Dermis blood vessel endothelial cell (primary cell): ENCODE data around the gene COBL. TPM values are rescaled to one million over a fixed set of nuclear protein-coding genes. Genes with fewer than 3 reads are reported as not detected.
A peak's percentile ranks its signal among the peaks of the same experiment; 100 is the strongest.

Source experiments
- DNase-seq: peaks from one replicate; pipeline ENCODE4 v3.0.0; 2010
- total RNA-seq: library from RNA; depleted of rRNA; stranded (reverse); fragments of >200 nt; gene quantifications from 2 replicates; pipeline ENCODE4 v1.2.3, GENCODE V29; 2014

COBL gene
- total RNA-seq, 1 donor from 2014 or later, result under 0.01 TPM

DNA sequence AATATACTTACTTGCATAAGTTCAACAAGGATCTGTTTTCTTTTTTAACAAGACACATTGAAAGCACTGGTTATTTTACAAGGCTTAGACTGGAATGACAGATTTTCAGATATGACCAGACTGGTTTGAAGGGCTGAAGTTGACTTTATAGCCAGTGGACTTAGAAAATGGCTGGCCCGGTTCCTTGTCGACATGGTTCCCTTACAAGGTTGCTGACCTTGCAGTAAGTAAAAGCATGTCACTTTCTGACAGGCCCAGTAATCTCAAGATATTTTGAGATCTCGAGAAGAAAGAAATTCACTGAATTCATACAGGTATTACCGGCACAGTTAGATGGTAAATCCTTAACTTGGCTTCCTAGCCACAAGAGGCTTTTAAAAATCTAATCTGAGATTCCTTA is 136.5 kb downstream of the COBL start:
- no peak for DNase-seq

DNA sequence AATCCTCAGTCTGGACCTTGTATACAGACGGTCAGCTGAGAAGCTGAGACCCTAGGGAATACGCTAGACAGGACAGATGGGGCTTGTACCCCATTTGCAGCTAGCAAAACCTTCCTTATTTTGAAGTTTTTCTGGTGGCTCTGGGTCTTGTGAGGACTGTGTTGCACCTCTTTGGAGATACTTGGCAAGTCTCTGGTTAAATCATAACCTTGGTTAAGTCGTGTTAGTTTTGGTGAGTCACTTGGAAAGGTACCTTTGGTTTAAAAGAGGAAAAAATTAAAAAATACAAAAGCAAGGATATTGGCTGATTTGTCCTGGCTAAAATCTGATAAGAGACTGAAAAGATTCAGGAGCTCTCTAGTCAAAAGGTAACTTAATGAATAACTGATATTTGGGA is 140.6 kb downstream of the COBL start:
- no peak for DNase-seq

DNA sequence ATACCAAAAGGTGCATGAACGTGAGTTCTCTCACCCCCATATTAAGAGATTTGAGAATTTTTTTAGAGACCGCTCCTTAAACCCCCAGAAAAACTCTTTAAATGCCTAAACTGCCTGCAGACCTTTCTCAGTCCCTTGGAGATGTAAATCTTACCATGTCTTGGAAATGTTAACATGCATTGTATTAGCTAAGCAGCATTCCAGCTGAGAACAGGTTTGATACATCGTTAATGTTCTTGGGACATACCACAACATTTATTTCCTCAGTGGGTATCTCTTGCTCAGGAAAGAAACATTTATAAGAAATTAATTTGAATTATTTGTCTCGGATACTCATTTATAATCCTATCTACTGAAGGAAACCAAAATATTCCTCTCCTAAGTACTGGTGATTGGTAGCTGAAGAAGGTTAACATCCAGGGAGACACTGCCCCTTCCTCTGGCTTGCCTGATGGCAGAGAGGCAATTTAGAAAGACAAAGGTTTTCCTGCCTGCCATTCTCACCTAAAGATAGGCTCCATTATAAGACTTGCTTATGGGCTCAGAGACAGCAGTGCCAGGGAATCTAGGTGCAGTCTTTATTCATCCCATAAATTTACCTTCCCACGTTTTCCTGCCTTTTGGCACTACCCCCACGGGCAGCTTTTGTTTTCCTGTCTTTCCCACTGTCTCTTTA is 141.2 kb downstream of the COBL start:
- no peak for DNase-seq

DNA sequence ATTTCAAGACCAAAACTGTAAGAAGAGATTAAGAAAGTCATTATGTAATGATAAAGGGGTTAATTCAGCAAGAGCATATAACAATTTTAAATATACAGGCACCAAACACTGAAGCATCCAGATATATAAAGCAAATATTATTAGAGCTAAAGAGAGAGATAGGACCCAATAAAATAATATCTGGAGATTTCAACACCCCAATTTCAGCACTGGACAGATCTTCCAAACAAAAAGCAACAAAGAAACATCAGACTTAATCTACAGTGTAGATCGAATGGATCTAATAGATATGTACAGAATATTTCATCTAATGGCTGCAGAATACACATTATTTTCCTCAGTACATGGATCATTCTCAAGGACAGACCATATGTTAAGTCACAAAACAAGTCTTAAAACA is 151.3 kb downstream of the COBL start:
- no peak for DNase-seq

DNA sequence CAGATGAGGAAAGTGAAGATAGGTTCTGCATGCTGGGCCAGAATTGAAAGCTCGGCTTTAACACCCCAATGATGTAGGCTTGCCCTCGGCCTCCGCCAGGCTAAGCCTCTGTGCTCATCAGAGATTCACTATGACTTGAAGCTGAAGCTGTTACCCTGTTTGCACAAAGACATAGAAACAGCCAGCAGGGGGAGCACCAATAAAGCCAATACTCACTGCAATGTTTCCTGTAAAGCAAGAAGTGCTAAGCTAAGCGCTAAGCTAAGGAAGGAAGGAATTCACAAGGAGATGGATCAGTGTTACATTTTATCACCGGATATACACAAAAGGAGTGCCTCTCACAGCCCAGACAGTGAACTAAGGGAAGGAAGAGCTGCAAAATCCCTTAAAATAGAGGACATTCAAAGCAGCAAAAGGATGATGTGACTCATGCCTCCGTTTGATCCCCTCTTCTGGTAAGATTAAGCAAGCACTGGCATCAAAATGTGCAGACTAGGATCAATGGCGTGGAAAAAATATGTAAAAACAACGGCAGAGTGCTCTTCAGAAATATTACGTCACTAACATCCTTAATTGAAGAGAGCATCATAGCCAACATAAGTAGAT is 153.8 kb downstream of the COBL start:
- peak; percentile 88 for DNase-seq

DNA sequence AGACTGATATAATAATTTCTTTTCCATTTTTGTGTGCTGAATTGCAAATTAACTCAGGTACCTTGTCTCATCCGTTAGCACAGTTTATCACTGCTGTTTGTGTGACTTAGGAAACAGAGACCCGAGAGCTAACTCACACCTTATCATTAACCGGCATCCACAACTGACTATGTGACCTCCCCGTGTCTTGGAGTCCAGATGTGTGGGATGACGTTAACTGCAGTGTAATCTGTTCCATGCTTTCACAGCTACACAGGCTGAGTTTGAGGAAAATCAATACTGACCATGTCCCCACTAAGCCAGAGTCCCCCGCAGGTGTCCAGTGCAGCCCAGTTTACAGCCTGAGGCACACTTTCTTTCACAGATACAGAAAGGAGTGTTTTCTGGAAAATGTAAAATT is 154.7 kb downstream of the COBL start:
- no peak for DNase-seq

DNA sequence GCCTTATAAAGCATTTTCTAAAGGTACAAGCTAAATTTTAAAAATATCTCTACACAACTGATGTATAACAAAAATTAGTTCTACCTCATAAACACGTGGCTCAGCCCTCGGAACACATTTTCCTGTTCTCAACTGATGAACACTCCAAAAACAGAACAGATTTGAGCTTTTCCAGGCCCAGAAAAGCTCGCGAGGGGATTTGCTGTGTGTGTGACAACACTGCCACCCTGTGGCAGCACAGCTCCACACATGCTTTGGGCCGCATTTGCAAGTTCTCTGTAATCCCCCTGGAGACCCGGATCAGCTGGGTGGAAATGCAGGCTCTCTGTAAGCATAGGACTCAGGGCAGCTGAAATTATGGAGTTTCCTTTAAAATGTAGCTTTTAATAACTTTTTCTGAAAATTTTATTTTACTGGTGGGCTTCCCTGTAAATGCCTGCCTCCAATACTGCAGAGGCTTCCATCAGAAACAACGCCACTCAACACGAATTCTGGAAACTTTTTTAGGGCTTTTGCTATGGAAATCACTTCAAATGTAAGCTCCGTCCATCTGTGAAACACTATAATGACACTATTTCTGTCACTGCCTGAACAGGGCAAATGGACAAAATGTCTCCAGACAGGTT is 155.5 kb downstream of the COBL start:
- peak; percentile 88 for DNase-seq

DNA sequence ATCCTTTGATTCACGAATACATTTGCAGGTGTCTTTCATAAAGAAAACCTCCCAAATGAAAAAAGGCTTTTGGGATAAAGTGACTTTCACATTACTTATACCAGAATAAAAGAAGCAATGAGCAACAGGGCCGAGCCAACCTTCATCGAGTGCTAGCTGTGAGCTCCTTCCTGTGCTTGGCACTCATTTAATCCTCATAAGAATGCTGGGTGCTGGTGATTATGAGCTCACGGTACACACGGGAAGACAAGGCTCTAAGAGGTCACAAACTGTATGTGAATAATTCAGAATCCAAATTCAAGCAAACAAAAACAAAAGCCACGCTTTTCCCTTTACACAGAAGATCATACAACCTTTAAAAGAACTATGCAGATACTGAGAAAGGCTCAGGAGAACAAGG is 156.2 kb downstream of the COBL start:
- no peak for DNase-seq

DNA sequence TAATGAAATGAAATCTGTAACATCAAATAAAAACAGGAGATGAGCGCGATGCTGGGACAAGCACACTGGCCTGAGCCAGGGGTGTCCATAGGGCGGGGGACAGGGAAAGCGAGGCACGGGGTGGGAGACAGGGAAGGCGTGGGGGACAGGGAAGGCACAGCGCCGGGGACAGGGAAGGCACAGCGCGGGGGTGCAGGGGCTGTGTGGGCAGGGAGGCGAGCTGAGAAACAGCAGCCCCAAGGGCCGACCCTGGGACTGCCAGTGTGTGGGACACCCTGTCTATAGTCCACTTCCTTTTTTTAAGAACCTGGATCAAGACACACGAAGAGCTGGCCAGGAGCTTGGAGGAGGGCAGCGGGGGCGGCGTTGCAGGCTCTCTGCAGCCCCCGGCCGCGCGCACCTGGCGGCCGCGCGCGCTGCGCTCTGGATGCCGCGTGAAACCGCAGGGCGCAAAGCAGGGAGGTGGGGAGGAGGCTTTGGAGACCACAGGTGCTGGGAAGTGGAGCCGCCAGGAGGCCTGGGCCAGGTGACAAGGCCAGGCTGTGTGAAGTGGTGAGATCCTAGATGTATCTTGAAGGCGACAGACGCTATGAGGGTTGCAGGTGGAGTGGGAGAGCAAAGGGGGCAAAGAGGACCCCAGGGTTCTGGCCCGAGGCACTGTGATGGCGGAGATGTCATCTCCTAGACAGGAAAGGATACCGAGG is 157.7 kb downstream of the COBL start:
- DNase-seq, result no peak

DNA sequence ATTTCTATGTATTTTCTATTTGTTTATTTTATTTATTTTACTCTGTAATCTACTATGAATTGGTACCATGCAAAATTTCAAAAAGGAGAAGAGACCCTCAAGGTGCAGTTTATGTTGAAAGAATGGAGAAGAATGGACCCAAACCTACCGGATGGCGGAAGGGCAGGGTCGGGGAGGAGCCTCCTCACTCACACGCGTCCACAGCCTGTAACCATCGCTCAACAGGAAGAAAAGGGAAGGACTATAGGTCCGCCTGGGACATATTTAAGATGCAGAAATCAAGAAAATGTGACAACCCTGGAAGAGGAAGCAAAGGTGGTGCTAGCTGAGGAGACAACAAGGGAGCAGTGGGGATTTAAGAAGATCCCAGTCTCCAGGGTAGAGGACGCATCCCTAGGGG is 158.4 kb downstream of the COBL start:
- DNase-seq, result no peak

DNA sequence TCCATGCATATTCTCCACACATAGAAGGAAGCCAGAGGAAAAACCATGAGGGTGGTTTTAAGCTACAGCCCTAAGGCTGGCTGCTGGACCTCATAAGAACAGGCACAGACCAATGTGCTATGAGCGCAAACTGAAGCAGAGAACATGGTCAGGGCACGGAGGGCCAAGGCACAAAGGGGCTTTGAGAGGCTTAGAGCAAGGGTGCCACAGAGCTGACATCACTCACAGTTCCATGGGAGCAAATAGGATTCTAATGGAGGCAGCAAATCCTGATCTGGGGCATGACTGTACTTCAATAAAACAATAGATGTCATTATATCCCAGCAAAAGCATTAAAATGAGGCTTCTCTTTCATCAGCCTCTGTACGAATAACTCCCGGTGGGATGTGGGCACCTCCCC is 162.4 kb downstream of the COBL start:
- no peak for DNase-seq

DNA sequence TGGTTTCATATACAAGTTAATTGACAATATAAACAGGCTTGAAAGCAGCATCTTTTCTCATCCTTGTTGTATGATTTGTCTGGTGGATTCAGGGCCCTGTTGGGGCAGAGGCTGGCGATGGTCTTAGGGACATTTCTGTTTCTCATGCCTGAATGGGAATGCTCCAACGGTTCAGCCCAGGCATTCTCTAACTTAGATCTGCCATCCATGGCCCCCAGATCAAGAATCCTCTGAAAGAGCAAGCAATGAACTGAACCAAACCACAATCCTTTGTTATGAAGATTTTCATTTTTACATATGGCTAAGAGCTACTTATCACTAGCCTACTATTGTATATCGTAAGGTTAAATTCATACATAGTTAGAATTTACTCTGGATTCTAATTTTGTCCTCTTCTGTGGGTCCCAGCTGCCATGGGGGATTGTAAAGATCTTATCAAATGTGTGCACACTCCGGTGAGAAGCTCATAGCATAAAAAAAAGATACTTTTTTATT is 163.9 kb downstream of the COBL start:
- DNase-seq, result no peak

DNA sequence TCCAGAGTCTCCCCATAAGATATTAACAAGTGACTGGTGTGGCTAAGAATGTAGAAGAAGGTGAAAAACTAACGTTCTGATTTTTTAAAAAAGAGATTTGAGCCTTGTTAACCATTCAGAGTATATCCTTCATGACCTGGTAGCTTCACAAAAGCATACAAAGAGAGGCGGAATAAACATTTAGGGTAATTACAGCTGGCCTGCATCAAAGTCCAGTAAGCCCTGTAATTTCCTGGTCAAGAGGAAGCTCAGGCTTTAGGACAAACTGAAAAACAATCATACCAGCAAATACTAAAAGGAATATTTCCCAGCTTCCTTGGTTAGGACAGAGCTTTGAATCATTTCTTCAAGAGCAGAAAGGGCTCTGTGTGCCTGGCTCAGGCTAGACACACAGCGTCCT is 165.2 kb downstream of the COBL start:
- DNase-seq, result no peak

DNA sequence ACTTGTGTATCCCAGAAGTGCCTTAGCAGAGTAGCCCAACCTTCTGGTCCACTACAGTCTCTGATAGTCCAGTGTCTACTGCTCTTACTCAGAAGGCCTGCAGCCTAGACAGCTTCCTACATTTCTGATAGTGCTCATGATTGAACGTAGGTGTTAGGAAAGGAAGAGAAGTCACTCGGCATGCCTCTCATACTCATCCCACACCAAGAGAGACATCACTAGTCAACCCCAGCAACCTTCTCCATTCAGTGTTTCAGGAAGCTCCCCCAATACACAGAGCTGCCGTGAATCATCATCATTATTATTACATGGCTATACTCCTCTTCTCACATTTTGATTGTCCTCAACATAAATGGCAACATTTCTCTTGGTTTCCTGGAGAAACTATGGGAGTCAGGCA is 166.4 kb downstream of the COBL start:
- no peak for DNase-seq

DNA sequence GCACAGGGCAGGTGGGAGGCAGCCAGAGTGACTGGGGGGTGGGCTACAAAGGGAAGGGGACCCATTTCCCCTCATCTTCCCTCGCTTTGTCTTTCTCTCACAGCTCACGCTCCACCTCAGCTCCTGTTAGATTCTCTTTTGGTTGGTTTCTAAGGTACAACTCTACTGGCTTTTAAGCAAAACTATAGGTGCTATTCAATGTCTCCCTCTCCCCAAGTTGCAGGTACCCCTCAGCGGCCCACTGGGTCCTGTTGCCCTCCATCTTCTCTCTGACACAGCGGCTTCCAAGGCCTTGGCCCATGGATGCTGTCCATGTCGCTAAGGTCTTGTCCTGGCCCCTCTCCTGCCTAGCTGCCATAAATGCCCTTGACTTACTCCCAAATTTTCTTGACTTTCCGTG is 168.4 kb downstream of the COBL start:
- DNase-seq, result no peak

DNA sequence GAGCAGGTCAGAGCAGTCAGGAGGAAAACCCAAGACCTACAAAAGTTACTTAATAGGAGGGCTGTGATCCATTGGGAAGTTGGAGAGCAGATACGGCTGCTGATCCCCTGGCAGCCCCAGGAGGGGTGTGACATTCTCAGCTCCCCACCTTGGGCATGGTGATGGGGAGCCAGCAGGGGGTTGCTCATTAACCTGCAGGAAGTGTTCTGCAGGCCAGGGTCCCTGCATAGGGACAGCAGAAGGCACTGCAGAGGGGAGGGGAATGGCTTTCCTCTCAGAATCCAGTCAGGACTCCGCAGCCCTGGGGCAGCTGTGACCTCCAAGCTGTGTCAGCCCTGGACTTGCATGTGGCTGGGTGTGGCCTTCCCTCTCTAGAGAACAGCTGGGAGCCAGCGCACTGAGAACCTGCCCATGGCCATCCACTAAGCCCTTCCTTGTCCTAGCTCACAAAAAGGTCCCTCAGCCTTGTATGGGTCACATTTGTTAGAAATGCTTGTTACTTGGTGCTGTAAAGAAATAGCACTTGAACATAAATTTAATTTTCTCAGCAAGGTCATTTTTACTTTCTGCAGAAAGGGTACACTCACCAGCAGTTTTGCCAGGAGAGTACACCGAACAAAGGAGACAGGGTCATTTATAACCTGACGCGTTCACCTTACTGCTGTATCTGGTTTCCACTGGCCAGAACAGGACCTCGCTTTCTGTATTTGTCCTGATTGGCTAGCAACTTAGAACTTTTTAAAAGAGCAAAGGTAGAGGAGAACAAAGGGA is 169.6 kb downstream of the COBL start:
- no peak for DNase-seq

DNA sequence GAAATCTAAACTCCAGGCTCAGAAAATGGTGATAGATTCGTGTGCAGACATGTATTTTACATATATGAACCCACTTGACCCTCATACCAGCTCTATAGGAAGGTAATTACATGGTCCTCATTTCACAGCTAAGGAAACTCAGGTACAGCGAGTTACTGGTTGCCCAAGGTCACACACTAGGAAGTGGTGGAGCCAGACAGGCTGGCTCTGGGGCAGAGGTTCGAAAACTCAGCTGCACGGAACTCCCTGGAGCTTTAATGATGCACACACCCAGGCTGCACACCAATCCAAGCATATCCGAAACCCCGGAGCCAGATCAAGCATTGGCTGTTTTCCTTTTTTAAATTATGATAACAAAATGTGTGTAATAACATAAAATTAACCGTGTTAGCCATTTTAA is 172.4 kb downstream of the COBL start:
- DNase-seq, result no peak

DNA sequence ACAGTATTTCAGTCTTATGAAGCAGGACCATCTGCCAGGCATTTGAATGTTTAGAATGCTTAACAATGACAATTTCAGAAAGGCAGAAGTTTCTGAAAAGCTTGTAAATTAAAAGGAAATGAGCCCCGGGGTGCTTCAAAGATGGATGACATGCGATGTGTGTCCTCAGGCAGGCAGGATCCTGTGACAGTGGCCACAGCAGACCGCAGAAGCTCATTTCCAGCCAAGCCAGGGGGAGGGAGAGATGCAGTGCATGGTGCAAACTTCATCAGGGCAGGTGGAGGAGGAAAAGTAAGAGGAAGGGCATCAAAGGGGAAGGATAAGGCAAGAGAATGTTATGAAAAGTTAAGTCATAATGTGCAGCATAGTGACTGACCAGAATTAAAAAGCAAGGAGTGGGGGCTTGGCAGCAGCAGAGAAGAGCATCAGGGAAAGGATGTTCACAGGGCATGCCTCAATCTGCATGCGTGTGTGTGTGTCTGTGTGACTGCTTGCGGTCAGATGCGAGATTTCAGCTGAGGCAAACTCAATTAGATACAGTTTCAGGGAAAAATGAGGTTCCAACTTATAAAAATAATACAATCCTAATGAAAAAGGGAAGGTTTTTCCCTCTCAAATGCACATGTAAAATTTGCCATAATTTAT is 173.7 kb downstream of the COBL start:
- DNase-seq, result no peak

DNA sequence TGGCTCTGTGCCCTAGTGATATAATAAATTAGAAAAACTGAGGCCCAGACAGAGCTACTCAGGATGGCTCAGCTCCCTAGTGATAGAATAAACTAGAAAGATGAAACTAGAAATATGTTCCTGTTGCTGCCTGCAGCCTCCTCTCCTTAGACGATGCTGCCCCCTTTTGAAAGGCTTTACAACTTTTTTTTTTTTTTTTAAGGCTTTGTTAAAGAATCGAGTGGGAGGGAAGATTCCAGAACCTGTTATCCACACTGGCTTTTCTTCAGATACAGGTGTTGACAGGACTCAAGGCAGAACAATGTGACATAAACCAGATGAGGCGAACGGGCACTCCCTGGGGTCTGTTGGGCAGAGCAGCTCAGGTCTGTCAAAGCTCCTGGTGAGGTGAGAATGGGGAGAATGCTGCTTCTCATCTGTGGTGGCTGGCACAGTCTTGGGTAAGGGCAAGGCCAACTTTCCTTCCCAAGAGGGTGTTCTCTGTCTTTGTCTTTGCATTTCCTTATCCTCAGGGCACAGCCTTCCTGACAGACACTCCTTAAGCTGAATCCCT is 175.1 kb downstream of the COBL start:
- peak; percentile 78 for DNase-seq

DNA sequence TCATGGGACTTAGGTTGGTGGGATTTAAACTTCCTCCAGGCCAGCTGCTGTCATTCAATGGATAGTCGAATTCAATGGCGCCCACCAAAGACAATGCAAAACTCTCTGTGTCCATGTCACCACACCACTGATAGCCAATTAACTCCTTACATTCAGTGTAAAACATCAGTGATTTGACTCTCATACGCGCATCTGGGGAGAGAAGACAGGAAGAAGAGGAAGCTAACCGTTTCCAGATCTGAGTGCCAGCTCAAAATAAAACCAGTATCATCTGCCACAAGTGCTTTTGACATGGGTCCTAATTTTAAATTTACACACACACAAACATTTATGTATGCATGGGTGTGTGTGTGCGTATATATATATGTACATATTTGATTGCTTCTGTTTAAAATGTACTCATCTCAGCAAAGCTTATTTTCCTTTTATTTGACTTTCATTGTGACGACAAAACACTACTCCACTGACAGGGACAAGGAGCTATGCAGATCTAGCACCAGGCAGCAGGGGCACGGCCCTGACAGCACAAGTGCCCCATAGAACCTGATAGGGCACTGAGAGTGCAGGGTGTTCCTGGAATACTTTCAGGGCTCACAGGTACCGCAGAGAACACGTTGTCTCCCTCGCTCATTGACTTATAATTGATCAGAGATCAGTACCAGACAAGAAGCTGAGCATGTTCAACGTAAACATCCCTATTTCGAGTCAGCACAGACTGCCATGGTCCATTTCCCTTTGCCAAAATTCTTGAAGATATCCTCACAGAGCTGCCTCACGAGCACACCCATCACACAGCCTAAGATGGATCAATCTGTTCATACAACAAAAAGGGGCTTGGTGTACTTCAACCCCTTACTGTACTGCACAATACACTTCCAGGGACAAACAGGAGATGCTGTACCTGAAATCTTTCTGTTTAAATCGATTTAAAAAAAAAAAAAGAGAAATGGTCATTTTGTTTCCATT is 176.1 kb downstream of the COBL start:
- DNase-seq, result peak; percentile 24

DNA sequence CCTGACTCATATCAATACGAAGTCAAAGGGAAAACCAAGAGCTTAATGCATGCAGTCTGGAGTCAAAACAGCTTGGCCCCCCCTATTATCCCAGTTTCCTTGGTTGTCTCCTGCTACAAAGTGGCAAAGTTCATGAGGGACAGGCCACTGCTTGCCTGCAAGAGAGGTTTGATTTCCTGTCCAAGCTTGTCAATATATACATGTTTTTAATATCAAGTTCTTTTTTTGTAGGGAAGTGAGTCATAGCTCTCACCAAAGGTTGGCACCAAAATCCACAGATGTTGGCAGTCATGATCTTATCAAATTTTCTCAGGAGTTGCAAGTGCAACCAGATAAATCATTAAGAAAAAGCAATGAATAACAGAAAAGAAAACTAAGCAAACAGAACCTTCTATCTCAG is 176.8 kb downstream of the COBL start:
- peak; percentile 83 for DNase-seq
